ENCODE data around the gene CCDC74B.

DNA sequence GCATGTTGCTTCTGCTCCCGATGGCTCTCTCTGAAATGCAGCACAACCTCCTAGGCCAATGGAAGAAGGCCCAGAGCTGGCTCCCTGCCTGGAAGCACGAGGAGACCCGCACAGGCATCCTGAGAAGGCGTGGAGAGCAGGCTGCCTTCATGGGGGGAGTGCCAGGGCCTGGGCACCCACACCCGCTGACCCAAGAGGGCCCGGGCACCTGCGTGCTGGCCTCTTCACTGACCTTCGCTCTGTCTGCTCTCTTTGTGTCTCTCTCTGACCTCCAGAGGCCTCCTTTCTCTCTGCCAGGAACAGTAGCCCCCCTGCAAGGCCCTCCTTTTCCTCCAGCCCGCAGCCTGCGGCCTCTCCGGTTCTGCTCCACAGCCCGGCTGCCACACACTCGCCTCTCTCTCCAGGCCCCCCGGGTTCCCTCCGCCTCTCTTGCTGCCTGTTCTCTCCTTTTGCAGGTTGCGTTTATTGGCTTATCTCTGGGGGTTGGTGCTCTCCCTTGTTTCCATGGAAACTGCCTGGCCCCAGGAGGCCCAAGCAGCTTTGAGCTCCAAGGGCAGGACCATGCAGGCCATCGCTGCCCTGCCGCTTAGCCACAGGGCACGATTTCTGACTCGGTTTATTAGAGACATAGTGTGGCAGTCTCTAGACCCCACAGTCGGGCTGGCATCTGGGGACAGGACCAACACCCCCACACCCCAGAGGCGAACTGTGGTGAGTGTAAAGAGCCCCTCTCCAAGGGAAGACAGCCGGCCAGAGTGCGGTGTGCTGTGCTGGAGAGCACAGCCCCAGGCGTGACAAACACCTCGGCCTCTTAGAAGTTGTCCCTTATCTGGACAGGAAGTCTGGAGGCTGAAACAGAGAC lies 38.8 kb upstream of the CCDC74B start:
- TF ChIP-seq CTCF (IDR thresholded peaks at IDR 0.05) (no peak), POLR2A (IDR thresholded peaks at IDR 0.05) (no peak)
